ENCODE results near the gene FBXO8. TPM values are rescaled to one million over a fixed set of nuclear protein-coding genes. Genes with fewer than 3 reads are reported as not detected.

The FBXO8 gene
- total RNA-seq, 2 donors from 2014 or later, result 10.1 to 11.1 TPM

DNA sequence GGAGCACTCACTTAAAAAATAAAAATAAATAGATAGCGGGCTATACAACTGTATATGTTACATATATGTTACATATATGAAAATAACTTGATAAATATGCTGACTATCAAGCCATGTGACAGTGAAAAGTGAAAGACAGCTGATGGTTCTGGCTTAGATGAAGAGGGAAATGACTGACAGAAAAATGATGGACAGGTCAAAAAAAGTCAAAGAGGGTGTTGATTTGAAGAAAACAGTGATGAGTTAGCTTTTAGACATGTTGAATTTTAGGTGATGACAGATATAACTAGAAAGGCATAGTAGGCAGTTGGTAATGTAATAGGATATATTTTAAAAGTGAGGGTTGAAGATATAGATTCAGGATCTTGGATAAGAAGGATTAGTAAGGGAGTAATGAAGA is 37.8 kb downstream of the FBXO8 start:
- no peaks in the 10 kb centered on the region for H3K4me1 Mint-ChIP-seq
- H3K27me3 Mint-ChIP-seq, result no peaks in the 10 kb centered on the region
- no peaks in the 10 kb centered on the region for H3K9me3 Mint-ChIP-seq
- H3K27ac Mint-ChIP-seq, result no peak overlapping the region
- no peak for ATAC-seq (replicated peaks)
- H3K36me3 Mint-ChIP-seq (ENCODE audit: low read depth), result peaks cover 14% of the 10 kb centered on the region
- no peak overlapping the region for H3K4me3 Mint-ChIP-seq

- Mint-ChIP-seq H3K36me3 (ENCODE audit: low read depth) (peaks cover 17% of the 10 kb centered on the region), H3K9me3 (no peaks in the 10 kb centered on the region), H3K4me1 (no peaks in the 10 kb centered on the region), H3K27ac (no peak overlapping the region), H3K27me3 (no peaks in the 10 kb centered on the region), H3K4me3 (no peak overlapping the region)
- peak; percentile 68 for ATAC-seq (replicated peaks)
Measured at GRCh38 chr4:174244441-174244840, 39.0 kb downstream of the FBXO8 start.

- ATAC-seq (replicated peaks), result no peak
- Mint-ChIP-seq H3K9me3 (no peaks in the 10 kb centered on the region), H3K27ac (no peak overlapping the region), H3K4me1 (no peaks in the 10 kb centered on the region), H3K4me3 (no peak overlapping the region), H3K27me3 (no peaks in the 10 kb centered on the region), H3K36me3 (ENCODE audit: low read depth) (peaks cover 41% of the 10 kb centered on the region)
Measured at GRCh38 chr4:174241162-174241561, 42.3 kb downstream of the FBXO8 start.

- Mint-ChIP-seq H3K36me3 (ENCODE audit: low read depth) (peaks cover 56% of the 10 kb centered on the region), H3K27ac (no peak overlapping the region), H3K9me3 (no peaks in the 10 kb centered on the region), H3K4me3 (no peak overlapping the region), H3K27me3 (no peaks in the 10 kb centered on the region), H3K4me1 (no peaks in the 10 kb centered on the region)
- ATAC-seq (replicated peaks), result no peak
Measured at GRCh38 chr4:174236359-174236758, 47.1 kb downstream of the FBXO8 start.

DNA sequence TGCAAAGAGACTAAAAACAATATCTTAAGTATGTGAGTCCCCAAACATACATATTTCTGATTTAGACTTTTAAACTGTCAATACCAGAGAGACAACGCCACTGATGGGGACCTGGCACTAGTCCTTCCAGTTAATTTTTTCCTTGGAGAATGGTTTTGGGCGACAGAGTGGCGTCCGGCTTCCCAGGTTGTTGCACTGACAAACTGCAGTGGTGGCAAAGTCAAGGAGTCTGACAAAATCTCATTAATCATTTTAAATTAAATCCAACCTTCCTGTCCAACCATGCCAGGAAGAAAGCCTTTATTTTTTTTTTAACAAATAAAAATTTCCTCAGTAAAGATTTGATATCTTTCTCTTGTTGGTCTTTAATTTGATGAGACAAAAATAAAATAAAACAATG is 52.8 kb downstream of the FBXO8 start:
- Mint-ChIP-seq H3K4me3 (no peak overlapping the region), H3K27me3 (peaks cover 14% of the 10 kb centered on the region), H3K9me3 (no peaks in the 10 kb centered on the region), H3K27ac (no peak overlapping the region), H3K4me1 (no peaks in the 10 kb centered on the region), H3K36me3 (ENCODE audit: low read depth) (peaks cover 10% of the 10 kb centered on the region)
- ATAC-seq (replicated peaks), result no peak

GRCh38 chr4:174230148-174230547 is 53.3 kb downstream of the FBXO8 start:
- ATAC-seq (replicated peaks), result no peak
- Mint-ChIP-seq H3K4me1 (no peaks in the 10 kb centered on the region), H3K36me3 (ENCODE audit: low read depth) (peaks cover 6% of the 10 kb centered on the region), H3K4me3 (no peak overlapping the region), H3K9me3 (no peaks in the 10 kb centered on the region), H3K27me3 (peaks cover 19% of the 10 kb centered on the region), H3K27ac (no peak overlapping the region)

GRCh38 chr4:174228988-174229387 is 54.5 kb downstream of the FBXO8 start:
- H3K27me3 Mint-ChIP-seq, result peaks cover 19% of the 10 kb centered on the region
- peaks cover 5% of the 10 kb centered on the region for H3K36me3 Mint-ChIP-seq (ENCODE audit: low read depth)
- H3K4me1 Mint-ChIP-seq, result no peaks in the 10 kb centered on the region
- no peaks in the 10 kb centered on the region for H3K9me3 Mint-ChIP-seq
- no peak overlapping the region for H3K27ac Mint-ChIP-seq
- ATAC-seq (replicated peaks), result no peak
- no peak overlapping the region for H3K4me3 Mint-ChIP-seq

GRCh38 chr4:174225349-174226049 is 58.0 kb downstream of the FBXO8 start:
- H3K36me3 Mint-ChIP-seq (ENCODE audit: low read depth), result no peaks in the 10 kb centered on the region

DNA sequence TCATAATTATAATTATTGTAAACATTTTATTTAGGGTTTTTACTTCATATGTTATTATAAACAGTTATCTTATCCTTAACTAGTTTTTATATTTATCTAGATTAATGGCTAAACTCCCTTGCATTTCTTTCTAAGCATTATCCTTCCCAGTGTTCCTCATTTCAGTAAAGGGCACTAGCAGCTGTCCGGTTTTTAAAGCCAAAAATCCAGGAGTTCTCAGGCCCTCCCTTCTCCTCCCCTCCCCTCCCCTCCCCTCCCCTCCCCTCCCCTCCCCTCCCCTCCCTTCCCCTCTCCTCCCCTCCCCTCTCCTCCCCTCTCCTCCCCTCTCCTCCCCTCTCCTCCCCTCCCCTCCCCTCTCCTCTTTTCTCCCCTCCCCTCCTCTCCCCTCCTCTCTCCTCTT is 58.9 kb downstream of the FBXO8 start:
- no peaks in the 10 kb centered on the region for H3K4me1 Mint-ChIP-seq
- H3K27me3 Mint-ChIP-seq, result peaks cover 28% of the 10 kb centered on the region
- no peaks in the 10 kb centered on the region for H3K9me3 Mint-ChIP-seq
- no peak overlapping the region for H3K27ac Mint-ChIP-seq
- no peak overlapping the region for H3K4me3 Mint-ChIP-seq
- ATAC-seq (replicated peaks), result no peak
- H3K36me3 Mint-ChIP-seq (ENCODE audit: low read depth), result no peaks in the 10 kb centered on the region

More at GRCh38 chr4:174225349-174226049, 58.0 kb downstream of the FBXO8 start:
- ATAC-seq (replicated peaks), result no peak
- Mint-ChIP-seq H3K4me1 (no peaks in the 10 kb centered on the region), H3K27me3 (peaks cover 23% of the 10 kb centered on the region), H3K9me3 (no peaks in the 10 kb centered on the region), H3K27ac (no peak overlapping the region), H3K4me3 (no peak overlapping the region)

GRCh38 chr4:174222266-174222872 is 61.1 kb downstream of the FBXO8 start:
- no peak overlapping the region for H3K27ac Mint-ChIP-seq
- no peaks in the 10 kb centered on the region for H3K4me1 Mint-ChIP-seq

DNA sequence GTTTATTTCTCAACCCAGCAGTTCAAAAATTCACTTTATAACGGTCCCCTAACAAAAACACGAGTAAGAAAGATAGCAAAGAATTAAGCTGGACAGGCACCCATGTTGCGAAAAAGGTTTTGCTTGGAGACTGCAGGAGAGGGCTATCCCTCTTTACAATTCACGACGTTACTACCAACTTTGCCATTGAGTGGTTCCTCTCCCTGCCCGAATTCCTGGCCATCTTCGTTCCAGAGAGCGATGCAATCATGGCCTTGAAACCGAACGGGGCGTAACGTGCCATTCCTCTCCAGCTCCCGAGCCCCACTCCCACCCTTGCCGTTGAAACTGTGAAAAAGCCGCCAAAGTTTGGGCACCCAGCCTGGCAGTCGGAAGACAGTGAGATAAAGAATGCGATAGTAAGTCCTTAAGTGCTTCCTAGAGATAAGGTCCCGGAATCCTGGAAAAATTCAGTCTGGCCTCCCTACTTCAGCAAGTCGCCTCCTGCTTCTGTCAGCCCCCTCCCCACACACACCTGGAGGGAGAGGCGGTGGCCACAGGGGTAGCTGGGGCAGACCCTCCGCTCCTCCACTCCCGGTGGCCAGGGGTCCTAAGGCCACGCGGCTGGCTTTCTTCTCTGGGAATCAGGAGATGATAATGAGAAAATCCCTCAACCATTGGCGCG is 65.2 kb downstream of the FBXO8 start:
- H3K4me3 Mint-ChIP-seq, result peak overlapping the region; percentile 24
- H3K27me3 Mint-ChIP-seq, result peaks cover 60% of the 10 kb centered on the region
- no peaks in the 10 kb centered on the region for H3K9me3 Mint-ChIP-seq
- no peak overlapping the region for H3K27ac Mint-ChIP-seq
- peaks cover 20% of the 10 kb centered on the region for H3K4me1 Mint-ChIP-seq
- H3K36me3 Mint-ChIP-seq (ENCODE audit: low read depth), result peaks cover 5% of the 10 kb centered on the region
- ATAC-seq (replicated peaks), result no peak

More at GRCh38 chr4:174222266-174222872, 61.1 kb downstream of the FBXO8 start:
- H3K4me3 Mint-ChIP-seq, result no peak overlapping the region
- H3K36me3 Mint-ChIP-seq (ENCODE audit: low read depth), result no peaks in the 10 kb centered on the region
- no peak for ATAC-seq (replicated peaks)
- H3K27me3 Mint-ChIP-seq, result peaks cover 39% of the 10 kb centered on the region
- no peaks in the 10 kb centered on the region for H3K9me3 Mint-ChIP-seq

DNA sequence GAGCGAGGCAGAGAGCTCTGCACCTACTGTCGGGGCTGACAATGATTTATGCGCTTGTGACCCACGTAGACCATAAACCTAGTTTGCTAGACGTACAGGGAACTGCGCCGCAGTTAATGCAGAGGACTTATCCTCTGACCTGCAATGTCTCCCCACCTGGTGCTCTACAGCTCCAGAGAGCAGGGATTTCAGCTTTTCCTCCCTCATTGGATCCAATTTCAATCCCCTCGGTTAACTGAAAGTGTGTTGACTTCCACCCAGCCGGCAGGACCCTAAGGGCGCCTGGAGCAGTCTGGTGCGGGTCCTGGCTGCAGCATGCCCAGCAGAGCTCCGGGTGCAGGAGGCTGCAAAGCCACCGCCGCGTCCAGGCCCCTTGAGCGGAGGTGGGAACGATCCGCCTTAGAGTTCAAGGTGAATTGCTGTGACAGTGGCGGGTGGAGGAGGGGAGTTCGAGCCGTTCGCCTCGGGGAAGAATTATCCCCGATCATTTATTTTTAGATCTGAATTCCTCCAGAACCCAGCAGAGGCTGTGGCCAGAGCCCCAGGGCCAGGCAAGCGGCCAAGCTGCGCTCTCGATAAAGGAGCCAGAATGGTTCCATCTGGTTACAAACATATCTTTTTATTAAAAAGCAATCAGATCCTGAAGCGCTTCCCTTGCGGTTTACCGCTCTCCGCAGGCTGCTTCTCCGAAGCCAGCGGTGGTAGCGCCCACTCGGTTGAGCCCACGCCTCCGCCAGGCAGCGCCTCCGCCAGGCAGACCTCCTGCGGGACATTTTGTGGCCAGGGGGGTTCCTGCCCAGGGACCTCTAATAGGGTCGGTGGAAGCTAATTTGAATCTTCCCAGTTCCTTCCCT is 66.0 kb downstream of the FBXO8 start:
- ATAC-seq (replicated peaks), result peak; percentile 7
- Mint-ChIP-seq H3K36me3 (ENCODE audit: low read depth) (peaks cover 5% of the 10 kb centered on the region), H3K9me3 (no peaks in the 10 kb centered on the region), H3K27me3 (peaks cover 65% of the 10 kb centered on the region), H3K4me3 (peak overlapping the region; percentile 24), H3K27ac (no peak overlapping the region), H3K4me1 (peaks cover 20% of the 10 kb centered on the region)

- ATAC-seq (replicated peaks), result no peak
- peaks cover 68% of the 10 kb centered on the region for H3K27me3 Mint-ChIP-seq
- no peaks in the 10 kb centered on the region for H3K9me3 Mint-ChIP-seq
- peaks cover 5% of the 10 kb centered on the region for H3K36me3 Mint-ChIP-seq (ENCODE audit: low read depth)
- H3K4me1 Mint-ChIP-seq, result peaks cover 23% of the 10 kb centered on the region
- H3K4me3 Mint-ChIP-seq, result peak overlapping the region; percentile 24
- H3K27ac Mint-ChIP-seq, result no peak overlapping the region
Measured at GRCh38 chr4:174216799-174217272, 66.6 kb downstream of the FBXO8 start.

GRCh38 chr4:174215961-174216680 is 67.3 kb downstream of the FBXO8 start:
- Mint-ChIP-seq H3K9me3 (no peaks in the 10 kb centered on the region), H3K4me3 (peak overlapping the region; percentile 24), H3K36me3 (ENCODE audit: low read depth) (peaks cover 5% of the 10 kb centered on the region), H3K27ac (no peak overlapping the region), H3K4me1 (peaks cover 28% of the 10 kb centered on the region), H3K27me3 (peaks cover 75% of the 10 kb centered on the region)
- no peak for ATAC-seq (replicated peaks)

All from activated T-helper 17 cell treated with anti-CD3 and anti-CD28 coated beads, Interleukin-2, amount 50 U/mL, for 72 hours (primary cell).